Measurements from ENCODE around the gene SYK.

DNA sequence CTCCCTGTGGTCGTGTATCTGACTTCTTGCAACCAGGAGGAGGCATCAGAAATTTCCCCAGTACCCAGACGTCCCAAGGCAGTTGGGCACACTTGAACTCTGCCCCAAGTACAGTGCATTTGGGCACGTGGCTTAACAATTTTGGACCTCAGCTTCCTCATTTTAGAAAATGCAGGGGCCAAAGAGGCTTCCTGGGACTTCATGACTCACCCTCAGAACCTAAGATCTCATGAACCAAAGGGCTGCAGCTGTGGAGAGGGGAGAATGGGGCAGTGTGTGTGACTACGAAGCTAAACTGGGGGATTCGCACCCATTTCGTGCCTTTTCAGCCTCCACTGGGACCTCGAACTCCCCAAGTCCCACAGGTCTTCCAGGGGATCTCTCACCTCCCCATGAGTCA, 59.2 kb downstream of the SYK start:
- TF ChIP-seq, protein P1, sequence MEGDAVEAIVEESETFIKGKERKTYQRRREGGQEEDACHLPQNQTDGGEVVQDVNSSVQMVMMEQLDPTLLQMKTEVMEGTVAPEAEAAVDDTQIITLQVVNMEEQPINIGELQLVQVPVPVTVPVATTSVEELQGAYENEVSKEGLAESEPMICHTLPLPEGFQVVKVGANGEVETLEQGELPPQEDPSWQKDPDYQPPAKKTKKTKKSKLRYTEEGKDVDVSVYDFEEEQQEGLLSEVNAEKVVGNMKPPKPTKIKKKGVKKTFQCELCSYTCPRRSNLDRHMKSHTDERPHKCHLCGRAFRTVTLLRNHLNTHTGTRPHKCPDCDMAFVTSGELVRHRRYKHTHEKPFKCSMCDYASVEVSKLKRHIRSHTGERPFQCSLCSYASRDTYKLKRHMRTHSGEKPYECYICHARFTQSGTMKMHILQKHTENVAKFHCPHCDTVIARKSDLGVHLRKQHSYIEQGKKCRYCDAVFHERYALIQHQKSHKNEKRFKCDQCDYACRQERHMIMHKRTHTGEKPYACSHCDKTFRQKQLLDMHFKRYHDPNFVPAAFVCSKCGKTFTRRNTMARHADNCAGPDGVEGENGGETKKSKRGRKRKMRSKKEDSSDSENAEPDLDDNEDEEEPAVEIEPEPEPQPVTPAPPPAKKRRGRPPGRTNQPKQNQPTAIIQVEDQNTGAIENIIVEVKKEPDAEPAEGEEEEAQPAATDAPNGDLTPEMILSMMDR (IDR thresholded peaks at IDR 0.05; ENCODE audit: borderline replicate concordance, extremely low read depth, low read length, poor library complexity, severe bottlenecking), result no peak
- TF ChIP-seq EZH2 (IDR thresholded peaks at IDR 0.05; ENCODE audit: borderline replicate concordance, low read depth, low read length, severe bottlenecking), result no peak

All from DND-41 (cell line).